ENCODE data around the gene TSPAN31.

Gene TSPAN31

DNA sequence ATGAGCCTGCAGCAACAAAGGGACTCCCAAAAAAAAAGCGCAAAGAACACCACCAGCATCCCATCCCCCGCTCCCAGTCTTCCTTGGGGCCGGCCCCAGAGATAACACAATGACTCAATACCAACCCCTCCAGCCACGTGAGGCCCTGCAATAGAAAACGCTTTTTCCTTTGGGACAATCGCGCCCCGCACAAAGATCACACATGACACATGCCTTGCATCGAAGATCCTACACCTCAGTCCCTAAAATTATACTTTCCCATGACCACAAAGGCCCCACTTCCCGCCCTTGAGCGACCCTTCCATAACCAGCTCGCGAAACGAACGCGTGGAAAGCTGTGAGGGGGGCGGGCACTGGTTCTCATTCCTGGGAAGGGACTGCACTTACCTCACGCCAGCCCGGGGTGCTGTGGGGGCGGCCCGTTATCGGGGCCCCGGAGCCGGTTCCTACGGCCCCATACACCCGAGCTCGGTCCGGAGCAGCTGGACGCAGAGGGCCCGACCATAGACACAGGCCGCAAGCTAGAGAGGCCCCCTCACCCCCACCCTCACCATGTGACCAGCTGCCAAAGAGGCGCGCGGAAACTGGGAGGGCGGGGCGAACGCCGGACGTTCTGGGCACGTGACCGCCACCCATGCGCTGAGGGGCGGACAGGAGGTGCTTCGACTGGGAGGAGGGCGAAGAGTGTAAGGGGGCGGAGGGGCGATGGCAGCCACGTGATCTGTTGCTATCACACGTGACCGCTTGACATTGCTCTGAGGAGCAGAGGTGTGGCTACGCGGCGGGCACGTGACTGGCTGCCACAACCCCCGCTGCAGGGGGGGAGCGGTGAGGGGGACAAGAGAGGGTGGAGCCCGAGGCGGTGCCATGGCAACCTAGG is 7.2 kb downstream of the TSPAN31 start, which contains the start of gene CDK4:
Gene CDK4, minus strand, starts transcription at position 523 of the 880 bp plus-strand sequence. CDS start 593 bp downstream, outside the sequence.
- DNase-seq (ENCODE audit: low read depth in 2 of 2, low spot score in 1 of 2), result peak; percentile 93 to 99

DNA sequence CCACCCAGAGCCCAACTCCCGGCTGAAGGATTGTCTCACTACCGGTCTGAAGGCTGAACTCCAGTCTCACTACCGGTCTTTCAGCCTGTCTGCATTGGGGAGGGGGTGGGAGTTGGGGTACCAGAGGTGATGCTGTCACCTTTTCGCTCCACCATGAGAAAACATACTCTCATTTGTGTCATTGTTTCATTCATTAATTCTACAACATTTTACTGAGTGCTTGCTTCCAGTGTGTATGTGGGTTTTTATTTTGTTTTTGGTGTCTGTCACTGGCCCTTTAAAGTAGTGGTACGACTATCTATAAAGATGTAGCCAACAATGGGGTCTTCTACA is 7.8 kb downstream of the TSPAN31 start:
- DNase-seq (ENCODE audit: low read depth in 2 of 2, low spot score in 1 of 2), result no peak

DNA sequence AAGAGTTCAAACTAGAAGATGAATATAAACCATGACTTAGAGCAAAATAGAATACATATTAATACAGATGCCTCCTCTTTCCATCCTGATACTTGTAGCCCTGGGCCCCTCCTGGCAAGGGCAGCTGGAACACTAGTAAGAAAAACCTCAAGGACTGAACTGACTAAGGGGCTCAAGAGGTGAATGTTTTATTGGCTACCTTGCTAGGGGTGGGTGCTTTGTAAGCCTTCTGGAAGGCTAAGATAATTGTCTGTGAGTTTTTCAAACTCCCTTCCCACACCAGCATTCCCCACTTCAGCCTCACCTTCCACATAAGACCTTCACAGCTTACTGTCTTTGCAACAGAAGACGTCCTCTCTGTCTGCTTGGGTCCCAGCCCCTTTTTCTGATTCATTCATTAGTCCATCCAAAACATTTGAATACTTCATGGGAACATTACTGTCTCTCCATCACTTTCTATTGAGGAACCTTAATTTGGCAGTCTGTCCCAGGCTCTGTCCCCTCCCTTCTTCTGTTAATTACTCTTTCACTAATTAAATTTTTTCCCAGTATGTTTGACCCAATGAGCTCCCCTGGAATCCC is 9.0 kb downstream of the TSPAN31 start:
- no peak for DNase-seq (ENCODE audit: low read depth in 2 of 2, low spot score in 1 of 2)

DNA sequence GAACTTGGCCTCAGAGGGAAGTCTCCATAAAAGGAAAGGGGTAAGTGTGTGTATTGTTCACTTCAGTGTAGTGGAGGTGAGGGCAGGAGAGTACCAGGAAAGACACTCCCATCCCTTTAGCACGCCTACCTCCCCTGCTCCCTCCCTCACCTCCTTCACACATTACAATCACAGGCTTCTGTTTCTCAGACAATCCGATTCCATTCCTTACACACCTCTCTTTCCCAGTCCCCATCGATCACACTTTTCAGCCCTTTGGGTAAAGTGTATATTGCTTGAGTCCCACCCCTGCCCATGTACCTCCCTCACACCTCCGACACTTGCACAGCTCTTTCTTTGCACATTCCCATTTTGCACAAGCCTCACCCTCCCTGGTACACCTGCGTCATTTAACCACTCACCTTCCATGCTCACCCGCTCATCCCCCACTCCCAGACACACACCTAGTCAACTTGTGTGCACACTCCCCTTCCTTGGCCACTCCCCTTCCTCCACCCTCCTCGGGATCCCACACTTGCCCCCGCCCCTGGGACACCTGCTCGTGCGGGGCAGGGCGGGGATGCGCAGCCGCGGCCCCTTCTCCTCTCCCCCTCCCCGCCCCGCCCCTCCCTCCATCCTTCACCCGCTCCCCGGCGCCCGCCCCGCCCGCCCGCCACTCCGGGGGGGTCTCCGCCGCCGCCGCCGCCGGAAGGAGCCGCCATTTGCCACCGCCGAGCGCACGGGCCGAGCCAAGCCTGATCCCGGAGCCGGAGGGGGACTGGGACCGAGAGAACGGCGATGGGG is 9.8 kb downstream of the TSPAN31 start, which contains the start of gene MARCHF9:
Gene MARCHF9, plus strand, starts transcription at position 693 of the 783 bp plus-strand sequence. CDS start 426 bp downstream, outside the sequence.
- peak; percentile 54 to 65 for DNase-seq (ENCODE audit: low read depth in 2 of 2, low spot score in 1 of 2)

DNA sequence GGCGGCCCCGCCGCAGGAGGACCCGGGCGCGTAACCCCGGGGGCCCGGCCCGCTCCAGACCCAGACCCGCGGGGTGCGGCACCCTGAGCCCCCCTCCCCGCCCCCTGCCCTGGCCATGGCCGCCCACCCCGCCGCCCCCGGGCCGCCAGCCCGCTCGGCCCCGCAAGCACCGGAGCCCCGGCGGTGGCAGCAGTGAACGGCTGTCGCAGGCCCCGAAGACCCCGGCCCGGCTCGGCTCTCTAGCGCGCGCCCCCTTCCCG is 10.3 kb downstream of the TSPAN31 start:
- DNase-seq (ENCODE audit: low read depth in 2 of 2, low spot score in 1 of 2), result no peak

DNA sequence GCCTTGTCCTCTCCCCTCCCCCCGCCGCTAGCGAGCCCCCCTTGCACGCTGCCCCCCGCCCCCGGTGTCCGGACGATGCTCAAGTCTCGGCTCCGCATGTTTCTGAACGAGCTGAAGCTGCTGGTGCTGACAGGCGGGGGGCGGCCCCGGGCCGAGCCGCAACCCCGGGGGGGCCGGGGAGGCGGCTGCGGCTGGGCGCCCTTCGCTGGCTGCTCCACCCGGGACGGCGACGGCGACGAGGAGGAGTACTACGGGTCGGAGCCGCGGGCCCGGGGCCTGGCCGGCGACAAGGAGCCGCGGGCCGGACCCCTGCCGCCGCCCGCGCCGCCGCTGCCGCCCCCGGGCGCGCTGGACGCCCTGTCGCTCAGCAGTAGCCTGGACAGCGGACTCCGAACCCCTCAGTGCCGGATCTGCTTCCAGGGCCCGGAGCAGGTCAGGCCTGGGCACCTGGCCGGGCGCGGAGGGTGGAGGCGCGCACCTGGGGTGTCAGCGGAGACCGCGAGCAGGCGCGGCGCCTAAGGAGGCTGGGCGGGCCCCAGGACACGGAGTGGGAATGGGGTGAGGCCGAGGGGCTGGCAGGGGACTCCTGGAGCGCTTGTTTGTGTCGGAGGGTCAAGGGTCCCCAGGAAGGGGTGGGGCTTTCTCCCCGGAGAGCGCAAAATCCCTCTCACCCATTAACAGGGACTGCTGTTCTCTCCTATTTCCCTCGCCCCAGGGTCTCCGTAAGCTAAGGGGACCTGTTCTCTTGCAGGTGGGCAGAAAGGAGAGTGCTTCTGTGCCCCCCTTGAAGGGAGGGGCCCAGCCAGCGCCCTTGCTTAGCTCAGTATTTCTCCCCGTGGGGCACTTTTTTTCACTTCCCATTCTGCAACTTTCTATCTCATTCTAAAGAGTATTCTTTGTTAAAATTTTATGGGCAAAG is 10.9 kb downstream of the TSPAN31 start:
- DNase-seq (ENCODE audit: low read depth in 2 of 2, low spot score in 1 of 2), result no peak

DNA sequence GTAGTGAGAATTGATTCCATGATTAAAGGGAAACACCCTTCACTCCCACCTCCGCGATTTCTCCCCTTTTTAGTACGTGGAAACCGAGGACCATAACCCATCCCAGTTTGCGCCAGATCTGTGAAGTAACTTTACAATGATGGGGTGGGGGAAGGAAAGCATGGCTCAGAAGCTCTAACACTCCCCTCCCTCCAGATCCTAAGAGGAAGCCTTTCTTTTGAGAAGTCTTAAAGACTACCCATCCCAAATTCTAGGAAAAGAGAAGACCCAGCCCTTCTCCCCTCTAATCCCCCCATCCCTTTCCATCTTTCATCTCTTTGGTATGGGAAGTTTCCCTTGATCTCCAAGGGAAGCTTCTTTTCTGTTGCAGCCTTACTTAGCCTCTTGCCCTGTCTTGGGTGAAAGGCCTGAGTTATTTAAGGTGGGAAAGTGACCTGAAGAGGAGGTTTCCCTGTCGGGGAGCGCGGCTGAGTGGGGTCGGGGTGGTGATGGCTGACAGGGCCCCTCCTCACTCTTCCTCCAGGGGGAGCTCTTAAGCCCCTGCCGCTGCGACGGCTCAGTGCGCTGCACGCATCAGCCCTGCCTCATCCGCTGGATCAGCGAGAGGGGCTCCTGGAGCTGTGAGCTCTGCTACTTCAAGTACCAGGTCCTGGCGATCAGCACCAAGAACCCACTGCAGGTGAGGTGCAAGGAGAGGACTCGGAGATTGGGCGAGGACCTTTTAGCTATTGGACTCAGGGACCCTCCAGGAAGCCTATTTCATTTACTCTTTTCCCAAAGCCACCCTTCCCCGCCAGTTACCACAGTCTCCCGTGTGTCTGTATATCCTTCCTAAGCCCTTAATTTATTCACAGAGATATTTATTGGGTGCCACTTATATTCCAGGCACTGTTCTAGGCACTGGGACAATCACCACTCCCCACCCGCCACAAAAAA is 11.8 kb downstream of the TSPAN31 start:
- DNase-seq (ENCODE audit: low read depth in 2 of 2, low spot score in 1 of 2), result no peak

DNA sequence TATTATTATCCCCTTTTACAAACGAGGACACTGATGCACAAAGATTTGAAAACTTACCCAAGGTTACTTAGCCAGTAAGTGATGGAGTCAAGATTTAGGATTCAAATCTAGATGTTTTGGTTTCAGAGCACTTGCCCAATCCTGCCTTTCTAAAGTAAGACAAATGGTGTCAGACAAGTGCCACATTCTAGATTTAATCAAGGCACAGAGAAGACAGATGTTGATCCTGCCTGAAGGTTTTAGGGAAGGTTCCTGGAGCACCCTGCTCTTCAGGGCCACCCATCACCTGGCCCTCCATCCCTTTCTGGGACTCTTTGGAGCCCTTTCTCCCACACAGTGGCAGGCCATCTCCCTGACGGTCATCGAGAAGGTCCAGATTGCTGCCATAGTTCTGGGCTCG is 12.9 kb downstream of the TSPAN31 start:
- DNase-seq (ENCODE audit: low read depth in 2 of 2, low spot score in 1 of 2), result no peak

DNA sequence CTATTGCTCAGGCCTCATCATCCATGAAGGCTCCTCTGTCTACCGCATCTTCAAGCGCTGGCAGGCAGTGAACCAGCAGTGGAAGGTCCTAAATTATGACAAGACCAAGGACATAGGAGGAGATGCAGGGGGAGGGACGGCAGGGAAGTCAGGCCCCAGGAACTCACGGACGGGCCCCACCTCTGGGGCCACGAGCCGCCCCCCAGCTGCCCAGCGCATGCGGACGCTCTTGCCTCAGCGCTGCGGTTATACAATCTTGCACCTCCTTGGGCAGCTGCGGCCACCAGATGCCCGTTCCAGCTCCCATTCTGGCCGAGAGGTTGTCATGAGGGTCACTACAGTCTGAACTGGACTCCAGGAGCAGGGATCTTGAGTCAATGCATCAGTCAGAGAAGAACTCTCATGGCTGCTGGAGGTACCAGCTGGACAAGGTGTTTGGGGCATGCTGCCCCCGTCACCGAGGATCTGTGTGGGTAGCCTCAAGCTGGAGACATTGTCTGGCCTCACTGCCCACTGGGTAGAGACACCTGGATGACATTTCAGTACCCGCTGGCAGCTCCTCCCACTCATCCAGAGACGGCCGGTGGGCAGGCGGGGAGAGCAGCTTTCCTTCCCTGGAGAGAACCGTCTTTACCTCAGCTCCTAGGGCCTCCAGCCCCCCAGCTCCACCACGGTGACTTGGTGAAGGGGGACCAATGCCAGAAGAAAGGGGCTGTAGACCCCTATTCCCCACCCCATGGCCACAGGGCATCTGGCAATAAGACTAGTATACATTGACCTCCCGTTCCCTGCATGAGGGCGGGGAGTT is 13.9 kb downstream of the TSPAN31 start:
- no peak for DNase-seq (ENCODE audit: low read depth in 2 of 2, low spot score in 1 of 2)

DNA sequence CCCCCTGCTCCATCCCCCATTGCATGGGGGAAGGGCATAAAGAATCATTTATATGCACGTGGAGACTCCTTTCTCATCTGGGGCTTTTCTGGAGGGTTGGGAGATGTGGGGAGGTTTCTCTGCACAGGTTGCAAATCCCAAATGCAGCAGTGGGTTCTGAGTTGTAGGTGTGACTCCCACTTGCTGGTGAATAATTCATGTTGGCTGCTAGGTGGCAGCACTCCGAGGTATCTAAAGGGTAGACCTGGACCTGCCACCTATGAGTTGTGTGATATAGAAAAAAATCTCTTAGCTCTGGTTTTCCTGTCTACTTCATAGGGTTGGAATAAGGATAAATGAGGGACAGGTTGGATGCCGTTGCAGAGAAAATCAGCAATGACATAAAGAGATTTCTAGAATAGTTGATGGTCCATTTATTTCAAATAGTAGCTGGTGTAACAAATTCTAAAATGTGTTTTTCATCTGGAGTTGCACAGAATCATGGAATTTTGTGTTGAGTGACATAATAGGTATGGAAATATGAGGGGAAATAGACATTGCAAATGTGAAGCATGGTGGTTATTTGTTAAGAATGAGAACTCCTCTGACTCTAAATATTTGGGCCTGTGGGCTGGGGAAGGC is 14.6 kb downstream of the TSPAN31 start:
- no peak for DNase-seq (ENCODE audit: low read depth in 2 of 2, low spot score in 1 of 2)

DNA sequence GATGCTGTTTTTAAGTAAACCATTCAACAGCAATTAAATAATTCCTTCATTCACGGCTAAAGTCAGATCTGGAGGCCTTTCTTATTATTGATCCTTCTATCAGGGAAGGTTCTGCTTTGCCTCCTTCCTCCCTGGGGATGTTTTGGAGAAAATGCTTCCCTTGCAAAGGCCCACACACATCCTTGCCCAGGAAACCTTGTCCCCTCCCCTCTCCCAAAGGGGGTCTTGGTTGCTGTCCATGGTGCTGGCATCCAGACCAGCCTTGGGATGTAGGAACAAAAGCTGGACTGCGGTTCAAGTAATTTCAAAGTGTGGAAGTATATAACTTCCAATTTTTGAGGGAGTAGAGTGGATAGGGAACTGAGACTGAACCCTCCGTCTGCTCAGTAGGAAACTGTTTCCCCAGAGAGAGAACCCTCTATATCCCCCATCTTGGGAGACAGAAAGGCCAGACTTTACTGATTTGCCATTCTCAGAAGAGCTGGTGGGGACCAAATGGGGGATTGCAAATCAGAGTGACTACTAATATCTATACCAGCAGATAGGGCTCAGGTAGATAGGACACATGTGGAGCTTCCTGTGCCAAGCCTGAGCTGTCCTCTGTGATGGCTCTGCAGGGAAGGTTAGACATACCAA is 15.6 kb downstream of the TSPAN31 start:
- DNase-seq (ENCODE audit: low read depth in 2 of 2, low spot score in 1 of 2), result no peak

DNA sequence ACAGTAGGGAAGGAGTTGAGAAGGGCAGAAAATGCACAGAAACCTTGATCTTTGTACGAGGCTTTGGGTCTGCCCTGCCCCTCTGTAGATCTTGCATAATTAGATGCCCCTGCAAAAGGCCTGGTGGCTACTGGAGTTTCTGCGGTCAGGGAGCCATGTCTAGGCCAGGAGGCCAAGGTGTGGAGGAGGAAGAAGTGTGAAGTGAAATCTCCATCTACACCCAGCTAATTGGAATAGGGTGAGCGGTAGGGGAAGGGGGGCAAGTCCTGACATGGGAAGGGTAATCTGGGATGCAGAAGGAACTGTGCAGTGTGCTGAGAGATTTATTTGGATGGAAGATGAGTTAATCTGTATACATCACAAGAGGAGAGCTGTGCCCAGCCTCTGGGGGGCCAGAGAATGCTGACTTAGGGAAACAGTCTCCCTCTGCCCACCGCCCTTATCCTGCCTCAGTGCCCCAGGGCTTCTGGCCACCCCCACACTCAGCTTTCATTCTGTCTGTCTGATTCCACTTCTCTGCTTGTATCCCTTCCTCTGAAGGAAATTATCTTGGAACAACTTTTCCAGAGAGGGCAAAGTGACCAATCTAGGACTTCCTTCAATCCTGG is 16.7 kb downstream of the TSPAN31 start:
- DNase-seq (ENCODE audit: low read depth in 2 of 2, low spot score in 1 of 2), result no peak

DNA sequence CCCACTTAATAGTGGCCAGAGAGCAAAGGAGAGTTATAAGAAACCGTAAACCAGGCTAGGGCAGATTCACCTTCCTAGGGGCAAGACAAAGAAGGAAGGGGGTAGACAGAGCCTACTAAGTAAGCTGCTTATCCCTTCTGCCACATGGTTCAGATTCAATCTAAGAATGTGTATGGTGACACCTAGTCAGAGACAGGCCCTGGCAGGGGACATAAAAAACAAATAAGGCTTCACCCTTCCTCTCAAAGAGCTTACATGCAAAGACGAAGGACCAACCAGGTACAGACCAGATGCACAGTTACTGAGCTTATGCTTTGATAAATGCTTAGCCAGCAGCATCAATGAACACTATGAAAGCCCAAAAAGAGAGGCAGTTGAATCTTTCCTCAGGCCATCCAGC is 17.6 kb downstream of the TSPAN31 start:
- no peak for DNase-seq (ENCODE audit: low read depth in 2 of 2, low spot score in 1 of 2)

DNA sequence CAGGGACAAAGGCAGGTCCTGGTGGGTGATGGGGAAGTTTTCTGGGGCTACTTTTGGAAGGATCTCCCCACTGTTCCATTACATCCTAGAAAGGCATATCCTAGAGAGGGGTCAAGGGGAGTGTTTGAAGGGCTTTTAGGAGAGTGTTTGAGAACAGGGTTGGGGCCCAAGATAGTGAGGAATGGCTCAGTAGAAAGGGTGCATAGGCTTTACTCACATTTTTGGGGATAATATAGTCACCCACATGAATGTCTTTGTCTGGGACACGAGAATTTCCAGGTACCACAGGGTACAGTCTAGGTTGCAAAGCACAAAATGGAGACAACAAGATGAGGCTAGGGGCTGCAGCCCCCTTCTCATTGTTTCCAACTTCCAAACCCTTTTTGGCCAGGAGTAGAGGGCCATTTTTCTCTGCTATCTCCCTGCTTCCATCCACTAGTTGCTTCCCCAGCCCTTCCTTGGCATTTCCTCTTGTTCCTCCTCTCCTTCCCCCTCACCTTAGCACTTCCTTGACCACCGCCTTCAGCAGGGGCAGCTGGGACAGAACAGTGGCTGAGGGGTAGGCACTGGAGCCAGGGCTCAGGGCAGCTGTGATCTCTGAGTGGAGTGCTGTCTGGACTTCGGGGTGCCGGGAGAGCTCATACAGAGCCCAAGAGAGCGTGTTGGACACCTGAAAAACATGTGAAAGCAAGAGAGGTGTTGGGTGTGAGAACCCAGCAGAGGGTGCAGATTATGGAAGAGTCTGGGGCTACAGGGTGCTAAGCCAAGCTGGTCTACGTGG is 19.2 kb downstream of the TSPAN31 start:
- no peak for DNase-seq (ENCODE audit: low read depth in 2 of 2, low spot score in 1 of 2)

DNA sequence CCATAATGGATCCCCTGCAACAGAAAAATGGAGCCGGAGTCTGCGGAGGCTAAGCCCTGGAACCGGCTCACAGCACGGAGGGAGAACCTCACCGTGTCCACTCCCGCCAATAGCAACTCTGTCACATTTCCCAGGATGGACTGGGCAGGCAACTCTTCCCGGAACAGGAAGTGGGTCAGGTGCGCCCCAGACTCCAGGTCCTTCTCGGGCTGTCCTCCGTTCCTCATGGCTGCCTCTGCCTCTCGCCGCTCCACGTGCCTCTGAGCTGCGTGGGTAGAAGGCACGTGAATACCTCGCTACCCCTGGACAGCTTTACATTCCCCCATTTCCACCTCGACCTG is 19.8 kb downstream of the TSPAN31 start:
- DNase-seq (ENCODE audit: low read depth in 2 of 2, low spot score in 1 of 2), result no peak

DNA sequence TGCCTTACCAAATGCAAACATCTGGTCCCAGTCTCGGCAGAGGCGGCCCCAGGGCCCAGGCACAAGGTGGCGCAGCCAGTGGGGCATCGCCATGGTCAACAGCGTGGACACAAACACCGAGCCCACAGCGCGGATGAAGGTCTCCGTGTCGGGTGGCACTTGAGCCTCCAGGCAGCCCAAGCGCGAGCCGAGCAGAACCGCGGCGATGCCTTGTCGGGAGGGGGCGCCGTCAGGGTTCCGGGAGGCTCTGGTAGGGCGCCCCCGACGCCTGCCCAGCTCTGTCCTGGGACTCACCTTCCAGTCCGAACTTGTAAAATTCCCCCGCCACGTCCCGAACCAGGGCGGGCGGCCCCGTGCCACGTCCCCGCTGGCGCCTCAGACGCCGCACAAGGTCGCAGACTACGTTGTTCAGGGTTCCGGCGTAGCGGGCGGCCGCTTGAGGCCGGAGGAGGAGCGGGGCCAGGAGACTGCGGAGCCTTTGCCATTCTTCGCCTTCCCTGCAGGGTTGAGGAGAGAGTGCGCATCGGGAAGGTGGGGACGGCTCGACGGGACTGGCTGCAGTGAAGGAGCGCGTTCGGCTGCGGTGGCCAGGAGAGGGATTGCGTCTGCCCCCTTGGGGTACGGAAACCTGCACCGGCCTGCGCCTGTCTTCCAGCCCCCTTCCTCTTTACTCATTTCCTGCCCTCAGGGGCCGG is 20.3 kb downstream of the TSPAN31 start:
- DNase-seq (ENCODE audit: low read depth in 2 of 2, low spot score in 1 of 2), result no peak

Data from stimulated activated CD8-positive, alpha-beta memory T cell treated with anti-CD3 and anti-CD28 coated beads, Interleukin-4, amount 100 ng/mL, for 4 hours (primary cell).